Activated naive CD8-positive, alpha-beta T cell (primary cell): ENCODE data around the gene NDUFA8.
"Not testable (repeated sequence)": the region's sequence is repeated elsewhere in the genome, so short reads cannot be mapped to it uniquely, and the experiment has no call there.

ENCODE experiments used
- H3K27ac Mint-ChIP-seq: one replicate; pipeline ENCODE4 v1.8.0; 2021; ENCODE audit warnings: mixed read lengths
- H3K27me3 Mint-ChIP-seq: one replicate; pipeline ENCODE4 v1.8.0; 2021; ENCODE audit warnings: mixed read lengths
- H3K36me3 Mint-ChIP-seq: one replicate; pipeline ENCODE4 v1.8.0; 2021; ENCODE audit warnings: mixed read lengths
- H3K4me1 Mint-ChIP-seq: one replicate; pipeline ENCODE4 v1.8.0; 2021; ENCODE audit warnings: low read depth, mixed read lengths
- H3K4me3 Mint-ChIP-seq: one replicate; pipeline ENCODE4 v1.8.0; 2021; ENCODE audit warnings: mild to moderate bottlenecking, mixed read lengths
- H3K9me3 Mint-ChIP-seq: one replicate; pipeline ENCODE4 v1.8.0; 2021; ENCODE audit warnings: low read depth, mixed read lengths

The NDUFA8 gene

DNA sequence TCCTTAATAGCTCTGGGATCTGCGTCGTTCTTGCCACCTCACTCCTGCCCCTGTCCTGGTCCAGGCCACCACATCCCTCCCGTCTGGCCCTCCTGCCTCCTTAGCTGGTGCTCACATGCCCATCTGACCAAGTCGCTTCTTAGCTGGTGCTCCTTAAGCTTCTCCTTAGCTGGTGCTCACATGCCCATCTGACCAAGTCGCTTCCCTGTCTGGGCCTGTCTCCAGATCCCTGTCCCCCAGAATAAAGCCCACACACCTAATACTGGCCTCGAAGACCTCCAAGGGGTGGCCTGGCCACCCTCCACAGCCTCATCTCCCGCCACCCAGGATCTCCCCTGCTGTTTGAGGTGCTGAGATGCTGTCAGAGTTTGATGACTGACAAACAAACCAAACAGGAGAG, 35.1 kb downstream of the NDUFA8 start:
- Mint-ChIP-seq H3K9me3 (no peaks in the 10 kb centered on the region), H3K27ac (no peak overlapping the region)

DNA sequence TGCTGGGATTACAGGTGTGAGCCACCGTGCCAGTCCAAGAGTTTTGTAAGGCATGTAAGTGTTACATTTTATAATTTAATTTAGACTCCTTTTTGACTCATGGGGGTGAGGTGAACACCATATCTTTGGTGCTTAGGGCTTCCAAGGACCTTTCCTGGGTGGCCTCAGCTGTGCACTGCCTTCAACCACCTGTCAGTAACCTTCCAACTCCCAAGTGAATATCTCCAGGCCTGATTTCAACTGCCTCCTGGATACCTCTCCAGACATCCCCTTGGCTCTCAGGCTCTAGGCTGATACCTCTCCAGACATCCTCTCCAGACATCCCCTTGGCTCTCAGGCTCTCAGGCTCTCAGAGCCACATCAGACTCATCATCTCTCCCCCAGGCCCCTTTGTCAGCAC, 35.5 kb downstream of the NDUFA8 start:
- Mint-ChIP-seq H3K27me3 (peaks cover 11% of the 10 kb centered on the region), H3K4me1 (peaks cover 12% of the 10 kb centered on the region), H3K27ac (no peak overlapping the region), H3K9me3 (no peaks in the 10 kb centered on the region), H3K4me3 (no peak overlapping the region), H3K36me3 (no peaks in the 10 kb centered on the region)

More for the DNA sequence above, 35.1 kb downstream of the NDUFA8 start:
- Mint-ChIP-seq H3K4me3 (no peak overlapping the region), H3K27me3 (peaks cover 11% of the 10 kb centered on the region), H3K36me3 (no peaks in the 10 kb centered on the region), H3K4me1 (peaks cover 12% of the 10 kb centered on the region)

DNA sequence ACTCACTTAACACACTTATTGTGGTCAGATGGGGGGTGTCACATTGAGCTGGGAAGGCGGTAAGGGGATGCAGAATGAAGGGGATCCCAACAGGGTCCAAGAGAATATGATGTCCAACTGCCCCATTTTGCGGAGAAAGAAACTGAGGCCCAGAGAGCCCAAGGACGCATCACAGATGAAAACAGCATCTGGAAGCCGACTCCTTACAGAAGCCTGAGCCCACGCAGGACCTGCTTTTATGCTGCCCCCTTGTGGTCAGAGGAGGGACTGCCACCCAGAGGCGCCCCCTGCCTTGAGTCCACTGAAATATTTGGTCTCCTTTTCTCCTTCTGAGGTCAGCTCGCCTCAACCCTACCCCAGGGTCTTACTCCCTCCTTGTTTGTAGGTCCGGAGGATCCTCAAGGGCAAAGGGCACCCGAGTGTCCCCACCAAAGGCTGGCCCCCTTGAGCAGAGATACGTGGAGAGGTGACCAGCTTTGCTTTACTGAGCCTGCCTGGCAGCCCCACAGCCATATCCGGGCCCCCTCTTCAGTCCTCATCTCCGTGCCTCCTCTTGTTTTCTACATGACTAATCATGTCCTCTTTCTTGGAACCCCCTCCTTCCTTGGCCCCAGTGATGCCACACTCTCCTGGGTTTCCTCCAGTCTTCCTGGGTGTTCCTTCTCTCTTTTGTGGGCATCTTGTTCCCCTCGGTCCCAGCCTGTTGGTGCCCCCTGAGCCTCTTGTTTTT, 36.5 kb downstream of the NDUFA8 start:
- no peaks in the 10 kb centered on the region for H3K9me3 Mint-ChIP-seq
- H3K36me3 Mint-ChIP-seq: no peaks in the 10 kb centered on the region
- H3K27ac Mint-ChIP-seq: no peak overlapping the region
- H3K4me3 Mint-ChIP-seq: no peak overlapping the region
- H3K27me3 Mint-ChIP-seq: peaks cover 11% of the 10 kb centered on the region
- peaks cover 12% of the 10 kb centered on the region for H3K4me1 Mint-ChIP-seq

DNA sequence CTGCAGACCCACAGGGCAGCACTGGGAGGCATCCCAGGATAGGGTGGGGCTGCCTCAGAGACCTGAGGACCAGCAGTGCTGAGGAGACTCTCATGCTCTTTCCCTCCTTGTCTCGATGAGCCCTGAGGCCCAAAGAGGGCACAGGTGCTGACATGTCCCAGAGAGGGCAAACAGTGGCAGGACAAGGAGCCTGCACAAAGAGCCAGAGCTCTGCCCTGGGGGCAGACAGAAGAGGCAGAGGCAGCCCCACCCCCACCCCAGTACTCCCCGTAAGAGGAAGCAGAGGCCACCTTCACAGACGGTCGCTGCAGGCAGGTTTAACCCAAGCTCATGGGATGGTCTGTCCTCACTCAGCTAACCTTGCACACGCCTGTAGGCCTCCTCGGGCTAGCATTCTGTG, 37.1 kb downstream of the NDUFA8 start:
- H3K9me3 Mint-ChIP-seq: no peaks in the 10 kb centered on the region
- no peak overlapping the region for H3K4me3 Mint-ChIP-seq
- H3K36me3 Mint-ChIP-seq: no peaks in the 10 kb centered on the region
- peaks cover 11% of the 10 kb centered on the region for H3K27me3 Mint-ChIP-seq
- no peak overlapping the region for H3K27ac Mint-ChIP-seq
- peaks cover 12% of the 10 kb centered on the region for H3K4me1 Mint-ChIP-seq

DNA sequence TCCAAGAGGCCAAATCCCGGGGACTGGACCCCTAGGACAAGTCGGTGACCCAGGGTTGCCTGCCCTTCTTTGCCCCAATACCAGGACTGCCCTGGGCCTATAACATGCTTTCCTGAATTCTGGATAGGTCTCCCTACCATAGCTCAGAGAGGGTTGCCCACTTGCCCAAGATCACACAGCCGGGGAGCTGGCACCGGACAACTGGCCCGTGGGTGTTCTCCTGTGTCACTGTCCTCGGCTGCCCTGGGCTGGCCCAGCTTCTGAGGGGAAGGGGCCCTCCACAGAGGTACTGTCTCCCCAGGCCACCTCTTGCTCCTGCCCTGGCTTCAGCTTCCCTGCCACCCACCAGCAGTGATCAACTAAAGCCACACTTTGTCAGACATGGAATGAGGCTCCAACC, 37.6 kb downstream of the NDUFA8 start:
- peaks cover 11% of the 10 kb centered on the region for H3K27me3 Mint-ChIP-seq
- H3K4me3 Mint-ChIP-seq: no peak overlapping the region

DNA sequence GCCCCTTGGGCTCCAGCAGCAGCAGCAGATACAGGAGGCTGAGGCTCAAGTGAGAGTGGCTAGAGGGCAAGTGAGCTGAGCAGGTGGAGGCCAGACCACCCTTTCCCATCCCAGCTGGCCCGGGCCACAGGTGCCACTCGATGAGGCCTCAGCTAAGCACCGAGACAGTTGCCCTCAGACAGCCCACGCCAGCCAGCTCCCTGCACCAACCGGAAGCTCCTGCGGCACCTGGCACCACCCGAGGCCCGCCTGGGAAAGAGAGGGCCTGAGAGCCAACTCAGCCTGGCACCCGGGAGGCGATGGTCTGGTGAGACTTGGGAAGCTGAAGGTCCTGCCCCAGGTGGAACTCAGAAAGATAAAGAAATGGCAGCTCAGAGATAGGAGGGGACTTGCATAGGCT, 38.2 kb downstream of the NDUFA8 start:
- Mint-ChIP-seq H3K27ac (no peak overlapping the region), H3K36me3 (no peaks in the 10 kb centered on the region), H3K4me1 (peaks cover 7% of the 10 kb centered on the region), H3K27me3 (peaks cover 11% of the 10 kb centered on the region), H3K9me3 (no peaks in the 10 kb centered on the region), H3K4me3 (no peak overlapping the region)

More for the DNA sequence above, 37.6 kb downstream of the NDUFA8 start:
- Mint-ChIP-seq H3K27ac (no peak overlapping the region), H3K36me3 (no peaks in the 10 kb centered on the region), H3K9me3 (no peaks in the 10 kb centered on the region), H3K4me1 (peaks cover 11% of the 10 kb centered on the region)

DNA sequence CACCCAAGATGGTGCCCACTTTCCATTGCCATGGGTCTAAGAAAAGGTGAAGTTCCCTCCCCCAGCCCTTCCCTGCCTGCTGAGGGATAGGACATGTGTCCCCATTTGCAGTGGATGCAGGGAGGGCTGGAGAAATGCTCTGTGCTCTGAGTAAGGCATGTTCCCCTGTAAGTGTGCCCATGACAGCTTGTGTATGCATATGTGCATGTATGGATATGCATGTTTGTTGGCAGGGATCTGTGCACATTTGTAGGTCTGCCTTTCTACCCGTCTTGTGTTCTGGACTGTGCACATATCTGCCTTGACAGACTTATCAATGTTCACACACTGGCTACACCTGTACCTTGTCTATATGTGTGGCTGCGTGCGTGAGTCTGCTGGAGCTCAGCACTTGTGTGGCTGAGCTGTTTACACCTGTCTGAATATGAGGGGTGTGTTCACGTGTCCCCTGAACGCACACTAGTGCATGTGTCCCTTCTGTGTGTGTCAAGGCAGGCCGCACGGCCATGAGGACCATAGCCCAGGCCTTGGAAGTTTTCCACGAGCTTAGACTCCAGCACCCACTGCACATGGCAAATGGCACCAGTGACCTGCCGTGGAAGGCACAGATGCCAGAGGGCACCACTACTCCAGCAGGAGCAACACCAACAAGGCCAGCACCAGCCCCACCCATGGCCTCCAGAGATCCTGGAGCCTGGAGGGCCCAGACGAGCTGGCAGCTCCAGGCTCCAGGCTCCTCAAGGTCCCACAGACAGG, 39.1 kb downstream of the NDUFA8 start:
- Mint-ChIP-seq H3K4me3 (no peak overlapping the region), H3K4me1 (peaks cover 3% of the 10 kb centered on the region), H3K36me3 (no peaks in the 10 kb centered on the region)

DNA sequence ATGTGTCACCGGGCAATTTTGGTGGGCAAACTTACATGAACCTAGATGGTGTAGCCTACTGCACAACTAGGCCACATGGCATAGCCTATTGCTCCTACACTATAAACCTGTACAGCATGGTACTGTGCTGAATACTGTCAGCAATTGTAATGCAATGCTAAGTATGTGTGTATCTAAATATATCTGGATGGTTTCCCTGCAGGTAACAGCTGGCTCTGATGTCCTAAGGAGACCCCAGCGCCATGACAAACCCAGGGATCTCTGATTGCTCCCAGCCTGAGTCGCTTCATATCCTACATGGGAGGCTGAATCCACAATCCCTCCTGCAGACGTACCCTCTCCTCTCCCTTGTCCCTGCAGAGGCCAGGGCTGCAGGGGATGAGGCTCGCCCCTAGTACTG, 39.9 kb downstream of the NDUFA8 start:
- Mint-ChIP-seq H3K36me3 (no peaks in the 10 kb centered on the region), H3K4me3 (no peak overlapping the region), H3K4me1 (no peaks in the 10 kb centered on the region), H3K27me3 (peaks cover 4% of the 10 kb centered on the region), H3K9me3 (no peaks in the 10 kb centered on the region), H3K27ac (no peak overlapping the region)

More for the DNA sequence above, 39.1 kb downstream of the NDUFA8 start:
- Mint-ChIP-seq H3K9me3 (no peaks in the 10 kb centered on the region), H3K27me3 (peaks cover 7% of the 10 kb centered on the region), H3K27ac (no peak overlapping the region)

DNA sequence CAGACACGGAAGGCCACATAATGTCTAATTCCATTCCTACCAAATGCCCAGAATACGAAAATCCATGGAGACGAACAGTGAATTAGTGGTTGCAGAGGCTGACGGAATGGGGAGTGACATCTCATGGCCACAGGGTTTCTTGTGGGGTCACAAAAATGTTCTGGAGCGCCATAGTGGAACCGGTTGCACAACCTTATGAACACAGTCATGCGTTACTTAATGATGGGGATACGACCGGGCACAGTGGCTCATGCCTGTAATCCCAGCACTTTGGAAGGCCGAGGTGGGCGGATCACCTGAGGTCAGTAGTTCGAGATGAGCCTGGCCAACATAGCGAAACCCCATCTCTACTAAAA, 40.4 kb downstream of the NDUFA8 start:
- H3K4me1 Mint-ChIP-seq: no peaks in the 10 kb centered on the region
- no peak overlapping the region for H3K4me3 Mint-ChIP-seq
- no peak overlapping the region for H3K27ac Mint-ChIP-seq
- no peaks in the 10 kb centered on the region for H3K36me3 Mint-ChIP-seq
- no peaks in the 10 kb centered on the region for H3K9me3 Mint-ChIP-seq
- H3K27me3 Mint-ChIP-seq: peaks cover under 1% of the 10 kb centered on the region

DNA sequence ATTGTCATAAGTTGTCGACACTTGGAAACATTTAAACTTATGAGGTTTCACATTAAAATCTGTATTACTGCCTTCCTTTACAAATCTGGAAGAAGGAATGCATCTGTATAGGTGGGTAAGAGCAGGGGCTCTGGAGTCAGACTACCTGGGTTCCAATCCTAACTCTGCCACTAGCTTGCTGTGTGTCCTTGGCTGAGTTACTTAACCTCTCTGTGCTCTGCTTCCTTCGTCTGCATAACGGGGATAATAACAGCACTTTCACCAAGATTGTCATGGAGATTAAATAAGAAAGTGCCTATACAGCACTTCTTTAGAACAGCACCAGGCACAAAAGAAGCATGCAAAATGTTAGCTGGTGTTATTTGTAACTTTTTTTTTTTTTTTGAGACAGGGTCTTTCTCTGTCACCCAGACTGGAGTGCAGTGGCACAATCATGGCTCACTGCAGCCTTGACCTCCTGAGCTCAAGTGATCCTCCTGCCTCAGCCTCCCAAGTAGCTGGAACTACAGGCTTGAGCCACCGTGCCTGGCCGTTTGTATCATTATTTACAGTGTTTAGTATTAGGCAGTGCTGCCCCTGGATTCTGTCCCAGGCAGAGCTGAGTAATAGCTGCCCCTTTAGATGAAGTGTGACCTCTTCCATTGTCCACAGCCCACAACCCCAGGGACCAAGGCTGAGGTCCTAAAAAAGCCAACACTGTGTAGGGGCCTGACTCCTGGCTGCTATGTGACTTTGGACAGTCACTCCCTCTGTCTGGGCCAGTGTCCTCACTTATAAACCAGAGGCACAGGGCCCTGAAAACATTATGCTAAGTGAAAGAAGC, 41.0 kb downstream of the NDUFA8 start:
- Mint-ChIP-seq H3K4me1 (no peaks in the 10 kb centered on the region), H3K27ac (no peak overlapping the region), H3K36me3 (no peaks in the 10 kb centered on the region), H3K27me3 (no peaks in the 10 kb centered on the region), H3K4me3 (no peak overlapping the region), H3K9me3 (no peaks in the 10 kb centered on the region)

DNA sequence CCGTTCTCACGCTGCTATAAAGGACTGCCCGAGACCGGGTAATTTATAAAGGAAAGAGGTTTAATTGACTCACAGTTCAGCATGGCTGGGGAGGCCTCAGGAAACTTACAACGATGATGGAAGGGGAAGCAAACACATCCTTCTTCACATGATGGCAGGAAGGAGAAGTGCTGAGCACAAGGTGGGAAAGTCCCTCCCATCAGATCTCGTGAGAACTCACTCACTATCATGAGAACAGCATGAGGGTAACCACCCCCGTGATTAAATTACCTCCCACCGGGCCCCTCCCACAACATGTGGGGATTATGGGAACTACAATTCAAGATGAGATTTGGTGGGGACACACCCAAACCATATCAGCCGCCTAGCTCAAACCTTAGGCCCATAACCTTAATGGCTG, 42.3 kb downstream of the NDUFA8 start:
- H3K9me3 Mint-ChIP-seq, H3K4me3 Mint-ChIP-seq, H3K36me3 Mint-ChIP-seq, H3K4me1 Mint-ChIP-seq, H3K27me3 Mint-ChIP-seq, H3K27ac Mint-ChIP-seq: not testable (repeated sequence)

DNA sequence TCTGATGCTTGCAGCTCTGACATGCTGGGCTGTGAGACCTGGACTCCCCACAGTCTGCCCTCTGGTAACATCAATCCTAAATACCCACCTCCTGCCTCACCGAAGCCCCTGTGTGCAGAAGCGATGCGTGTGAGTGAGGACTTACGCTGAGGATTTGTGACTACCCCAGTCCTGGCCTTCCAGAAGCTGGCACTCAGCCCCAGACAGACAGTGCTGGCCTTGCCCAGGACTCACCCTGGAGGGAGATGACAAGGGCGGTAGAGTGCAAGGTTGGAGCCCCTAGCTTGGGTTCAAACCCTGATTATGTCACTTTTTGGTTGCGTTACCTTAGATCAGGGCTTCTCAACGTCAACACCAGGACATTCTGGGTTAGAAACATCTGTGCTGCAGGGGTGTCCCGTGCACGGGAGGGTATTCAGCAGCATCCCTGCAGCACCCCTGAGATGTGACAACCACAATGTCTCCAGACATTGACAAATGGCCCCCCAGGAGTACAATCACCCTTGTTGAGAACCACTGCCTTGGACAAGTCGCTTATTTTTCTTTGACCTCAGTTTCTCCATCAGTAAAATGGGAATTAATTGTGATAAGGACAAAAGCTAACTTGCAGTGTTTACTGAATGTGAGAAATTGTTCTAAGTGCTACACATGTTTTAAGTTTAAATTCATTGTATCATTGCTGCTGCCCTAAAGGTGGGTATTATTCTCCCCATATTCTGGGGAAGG, 43.0 kb downstream of the NDUFA8 start:
- Mint-ChIP-seq H3K9me3 (no peaks in the 10 kb centered on the region), H3K27ac (no peak overlapping the region), H3K36me3 (no peaks in the 10 kb centered on the region), H3K4me1 (no peaks in the 10 kb centered on the region), H3K27me3 (no peaks in the 10 kb centered on the region), H3K4me3 (no peak overlapping the region)

DNA sequence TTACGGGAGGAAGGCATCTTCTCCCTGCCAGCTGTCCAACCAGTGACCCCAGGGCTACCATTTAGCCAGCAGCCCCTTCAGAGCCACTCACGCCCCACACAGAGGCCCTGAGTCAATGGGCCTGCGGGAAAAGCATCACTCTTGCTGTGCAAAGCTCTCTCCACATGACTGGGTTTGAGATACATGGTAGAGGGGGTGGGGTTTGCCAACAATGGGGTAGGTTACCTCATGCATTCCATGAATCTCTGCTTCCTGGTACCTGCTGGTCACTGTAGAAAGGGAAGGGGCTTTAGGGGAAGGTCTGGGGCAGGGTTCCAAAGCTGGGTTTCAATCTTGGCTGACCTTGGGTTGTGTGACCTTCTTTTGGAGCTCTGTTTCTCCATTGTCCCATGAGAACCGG, 43.5 kb downstream of the NDUFA8 start:
- no peaks in the 10 kb centered on the region for H3K27me3 Mint-ChIP-seq
- no peak overlapping the region for H3K27ac Mint-ChIP-seq
- no peaks in the 10 kb centered on the region for H3K9me3 Mint-ChIP-seq
- no peaks in the 10 kb centered on the region for H3K36me3 Mint-ChIP-seq
- no peaks in the 10 kb centered on the region for H3K4me1 Mint-ChIP-seq
- H3K4me3 Mint-ChIP-seq: no peak overlapping the region

DNA sequence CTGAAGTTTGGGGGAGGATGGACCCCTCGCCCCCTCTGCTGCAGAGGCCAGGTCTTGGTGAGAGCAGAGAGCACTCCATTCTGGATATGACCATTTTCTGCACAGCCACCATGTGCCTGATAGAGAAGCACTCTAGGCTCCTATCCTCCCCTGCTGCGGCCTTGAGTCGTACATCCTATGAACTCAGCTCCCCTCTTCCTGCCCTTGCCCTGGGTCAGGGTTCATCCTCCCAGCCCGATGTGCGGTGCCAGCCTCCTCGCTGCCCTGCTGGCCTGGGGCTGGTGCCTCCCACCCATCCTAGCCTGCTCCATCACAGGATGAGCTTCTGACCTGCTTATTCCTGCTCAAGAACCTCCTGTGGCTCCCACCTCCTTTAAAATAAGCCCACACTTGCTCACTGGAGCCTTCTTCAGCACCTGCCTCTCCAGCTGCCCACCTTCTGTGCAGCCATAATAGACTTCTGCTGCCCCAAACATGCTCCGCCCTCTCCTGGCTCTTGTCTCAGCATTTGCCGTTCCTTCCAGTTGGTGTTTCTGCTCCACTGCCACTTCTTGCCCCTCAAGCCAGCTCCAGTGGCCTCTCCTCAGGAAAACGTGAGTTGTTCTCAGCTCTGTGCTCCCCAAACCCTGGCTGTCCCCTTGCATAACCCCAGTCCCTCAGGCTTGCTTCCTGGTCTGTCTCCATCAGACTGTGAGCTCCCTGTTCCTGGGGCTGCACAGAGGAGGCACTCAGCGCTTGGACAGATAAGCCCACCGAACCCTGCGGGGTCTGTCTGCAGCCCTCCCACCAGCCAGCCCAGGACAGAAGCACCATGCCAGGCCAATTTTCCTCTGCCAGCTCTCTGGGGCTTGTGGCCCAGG, 44.2 kb downstream of the NDUFA8 start:
- Mint-ChIP-seq H3K9me3 (no peaks in the 10 kb centered on the region), H3K4me1 (no peaks in the 10 kb centered on the region), H3K4me3 (no peak overlapping the region), H3K27ac (no peak overlapping the region), H3K27me3 (no peaks in the 10 kb centered on the region), H3K36me3 (no peaks in the 10 kb centered on the region)
